Fibroblast of villous mesenchyme (primary cell): ENCODE data around the gene AR. TPM values are rescaled to one million over a fixed set of nuclear protein-coding genes. Genes with fewer than 3 reads are reported as not detected.
"Not testable (repeated sequence)": the region's sequence is repeated elsewhere in the genome, so short reads cannot be mapped to it uniquely, and the experiment has no call there.

ENCODE experiments used
- DNase-seq: peaks from one replicate; pipeline ENCODE4 v3.0.0-alpha.2; 2010; ENCODE audit warnings: low read depth
- H3K4me3 ChIP-seq: 2 replicates; pipeline ENCODE4 v1.5.1; 2011; ENCODE audit warnings: low read depth, mild to moderate bottlenecking, low read length
- total RNA-seq: library from RNA; depleted of rRNA; stranded (reverse); fragments of >200 nt; gene quantifications from 2 replicates; pipeline ENCODE4 v1.2.3, GENCODE V29; 2012
- TF ChIP-seq, protein P1 (sequence below): IDR thresholded peaks from 2 replicates; pipeline ENCODE4 v1.5.1; 2012; ENCODE audit warnings: low read depth, mild to moderate bottlenecking, low read length; ENCODE audit not compliant: insufficient read depth

Gene AR
- total RNA-seq, 1 donor = 10.8 TPM

DNA sequence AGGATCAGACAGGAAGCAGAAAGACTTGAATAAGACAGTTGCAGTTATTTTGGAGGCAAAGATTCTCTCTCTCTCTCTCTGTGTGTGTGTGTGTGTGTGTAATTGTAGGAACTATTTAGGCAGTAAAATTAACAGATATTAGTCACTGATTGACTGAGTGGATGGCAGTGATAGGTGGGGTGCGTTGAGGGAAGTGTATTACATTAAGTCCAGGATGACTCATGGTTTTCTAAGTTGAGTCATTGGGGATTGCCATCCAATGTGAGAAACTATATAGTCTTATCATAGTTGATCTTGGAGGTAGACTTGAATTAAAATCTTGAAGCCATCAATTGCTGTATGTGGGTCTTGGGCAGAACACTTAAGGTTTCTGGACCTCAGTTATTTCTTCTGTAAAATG lies 75.4 kb downstream of the AR start:
- TF ChIP-seq, protein P1, sequence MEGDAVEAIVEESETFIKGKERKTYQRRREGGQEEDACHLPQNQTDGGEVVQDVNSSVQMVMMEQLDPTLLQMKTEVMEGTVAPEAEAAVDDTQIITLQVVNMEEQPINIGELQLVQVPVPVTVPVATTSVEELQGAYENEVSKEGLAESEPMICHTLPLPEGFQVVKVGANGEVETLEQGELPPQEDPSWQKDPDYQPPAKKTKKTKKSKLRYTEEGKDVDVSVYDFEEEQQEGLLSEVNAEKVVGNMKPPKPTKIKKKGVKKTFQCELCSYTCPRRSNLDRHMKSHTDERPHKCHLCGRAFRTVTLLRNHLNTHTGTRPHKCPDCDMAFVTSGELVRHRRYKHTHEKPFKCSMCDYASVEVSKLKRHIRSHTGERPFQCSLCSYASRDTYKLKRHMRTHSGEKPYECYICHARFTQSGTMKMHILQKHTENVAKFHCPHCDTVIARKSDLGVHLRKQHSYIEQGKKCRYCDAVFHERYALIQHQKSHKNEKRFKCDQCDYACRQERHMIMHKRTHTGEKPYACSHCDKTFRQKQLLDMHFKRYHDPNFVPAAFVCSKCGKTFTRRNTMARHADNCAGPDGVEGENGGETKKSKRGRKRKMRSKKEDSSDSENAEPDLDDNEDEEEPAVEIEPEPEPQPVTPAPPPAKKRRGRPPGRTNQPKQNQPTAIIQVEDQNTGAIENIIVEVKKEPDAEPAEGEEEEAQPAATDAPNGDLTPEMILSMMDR = no peak
- no peak overlapping the region for H3K4me3 ChIP-seq
- peak; percentile 25 for DNase-seq

DNA sequence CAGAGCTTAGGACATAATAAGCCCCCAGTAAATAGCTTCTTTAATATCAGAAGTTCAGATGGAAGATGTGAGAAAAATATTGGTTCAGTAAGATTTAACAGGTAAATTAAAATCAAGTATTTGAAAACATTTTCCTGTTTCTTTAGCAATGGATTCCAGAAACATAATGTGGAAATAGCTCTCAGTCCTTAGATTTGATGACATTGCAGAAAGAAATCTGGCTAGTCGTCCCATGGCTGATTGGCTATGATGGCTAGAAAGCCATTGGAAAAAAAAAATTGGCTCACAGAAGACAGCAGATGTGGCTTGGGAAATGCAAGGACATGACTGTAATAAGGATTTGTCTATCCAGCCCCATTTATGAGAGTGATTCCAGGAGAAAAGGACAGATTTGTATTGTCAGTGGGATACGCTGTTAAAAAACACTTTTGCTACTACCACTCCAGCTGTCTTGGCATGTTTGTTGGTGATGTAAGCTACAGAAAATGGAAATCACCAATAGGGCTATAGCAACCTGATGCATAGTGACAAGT lies 78.3 kb downstream of the AR start:
- no peak for DNase-seq
- H3K4me3 ChIP-seq = no peak overlapping the region
- TF ChIP-seq, protein P1 = no peak

DNA sequence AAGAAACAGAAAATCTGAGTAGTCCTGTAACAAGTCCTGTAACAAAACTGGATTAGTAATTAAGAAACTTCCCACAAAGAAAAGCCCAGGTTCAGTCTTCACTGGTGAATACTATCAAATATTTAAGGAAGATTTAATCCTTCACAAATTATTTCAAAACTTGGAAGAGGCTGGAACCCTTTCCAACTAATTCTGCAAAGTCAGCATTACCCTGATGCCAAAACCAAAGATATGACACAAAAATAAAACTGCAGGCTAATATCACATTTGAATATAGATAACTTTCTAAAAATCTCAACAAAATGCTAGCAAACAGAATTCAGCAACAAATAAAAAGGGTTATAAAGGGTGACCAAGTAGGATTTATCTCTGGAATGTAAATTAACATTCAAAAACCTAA lies 80.5 kb downstream of the AR start:
- no peak for DNase-seq
- TF ChIP-seq, protein P1 = no peak
- H3K4me3 ChIP-seq = no peak overlapping the region

DNA sequence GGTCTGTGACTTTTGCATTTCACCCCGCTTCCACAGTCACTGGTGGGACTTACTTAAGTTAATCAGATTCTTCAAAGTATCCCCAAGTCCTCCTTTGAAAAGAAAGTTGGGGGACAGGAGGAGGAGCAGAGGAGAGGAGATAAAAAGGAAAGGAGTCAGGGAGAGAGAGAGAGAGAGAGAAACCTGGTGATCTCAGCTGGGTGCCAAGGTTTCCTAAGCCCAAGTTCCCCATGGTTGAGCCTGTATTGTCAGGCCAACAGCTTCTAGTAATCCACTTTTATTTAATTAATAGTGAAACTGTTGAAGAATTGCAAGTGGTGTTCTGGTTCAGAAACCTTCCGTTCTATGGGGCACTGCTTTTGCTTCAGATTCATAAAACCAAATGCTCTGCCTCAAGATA lies 91.6 kb downstream of the AR start:
- DNase-seq = no peak
- no peak overlapping the region for H3K4me3 ChIP-seq
- TF ChIP-seq, protein P1 = no peak

DNA sequence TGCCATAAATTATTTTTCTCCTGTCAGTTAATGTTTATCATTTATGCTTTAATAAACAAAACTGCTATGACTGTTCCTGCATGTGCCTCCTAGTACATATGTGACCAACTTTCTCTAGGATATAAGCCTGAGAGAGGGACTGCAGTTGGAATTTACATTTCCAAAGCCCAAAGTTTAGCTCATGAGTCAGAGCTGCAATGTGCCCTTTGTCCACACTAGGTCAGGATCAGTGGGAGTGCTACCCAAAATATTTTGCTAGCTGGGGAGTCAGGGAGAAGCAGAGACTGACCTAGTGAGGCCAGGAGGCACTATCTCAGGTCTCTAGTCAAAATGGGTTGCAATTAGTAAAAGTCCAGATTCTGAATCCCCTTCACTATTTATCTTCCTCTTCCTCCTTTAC lies 92.7 kb downstream of the AR start:
- H3K4me3 ChIP-seq = no peak overlapping the region
- DNase-seq = peak; percentile 31

DNA sequence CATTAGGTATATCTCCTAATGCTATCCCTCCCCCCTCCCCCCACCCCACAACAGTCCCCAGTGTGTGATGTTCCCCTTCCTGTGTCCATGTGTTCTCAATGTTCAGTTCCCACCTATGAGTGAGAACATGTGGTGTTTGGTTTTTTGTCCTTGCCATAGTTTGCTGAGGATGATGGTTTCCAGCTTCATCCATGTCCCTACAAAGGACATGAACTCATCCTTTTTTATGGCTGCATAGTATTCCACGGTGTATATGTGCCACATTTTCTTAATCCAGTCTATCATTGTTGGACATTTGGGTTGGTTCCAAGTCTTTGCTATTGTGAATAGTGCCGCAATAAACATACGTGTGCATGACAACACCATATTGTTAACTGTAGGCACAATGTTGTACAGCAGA lies 93.5 kb downstream of the AR start:
- DNase-seq, H3K4me3 ChIP-seq: not testable (repeated sequence)

More for the DNA sequence above, 92.7 kb downstream of the AR start:
- TF ChIP-seq, protein P1 = no peak

DNA sequence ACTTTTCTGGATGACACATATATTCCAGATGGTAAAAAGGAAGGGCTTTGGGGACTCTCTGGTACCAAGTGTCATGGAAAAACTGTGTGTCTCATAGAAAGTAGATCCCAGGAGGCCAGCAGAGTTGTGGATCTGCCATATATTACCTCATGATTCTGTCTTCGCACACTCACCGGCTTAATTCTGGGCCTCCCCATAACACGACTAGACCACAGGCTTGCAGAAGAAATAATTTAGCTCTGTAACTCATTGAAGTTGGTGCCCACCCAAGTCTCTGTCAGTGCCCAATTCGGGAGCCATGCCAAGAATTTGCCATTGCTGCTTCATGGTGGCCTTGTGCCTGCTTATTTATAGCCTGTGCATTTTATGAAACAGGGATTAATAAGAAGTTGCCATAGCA lies 104.5 kb downstream of the AR start:
- TF ChIP-seq, protein P1 = no peak
- no peak for DNase-seq
- no peak overlapping the region for H3K4me3 ChIP-seq
